HG03060 (cell line): ENCODE data around the gene TMEM203.

Source experiments
- ATAC-seq: cut with Tn5 transposase; IDR thresholded peaks from one replicate; pipeline ENCODE4 v1.9.1; 2021; ENCODE audit warnings: low read depth, moderate number of reproducible peaks; ENCODE audit not compliant: unreplicated experiment

The TMEM203 gene

GRCh38 chr9:137219757-137220316 is 14.4 kb upstream of the TMEM203 start:
- no peak for ATAC-seq

- ATAC-seq, result no peak
Measured at GRCh38 chr9:137218754-137219271, 13.4 kb upstream of the TMEM203 start.

DNA sequence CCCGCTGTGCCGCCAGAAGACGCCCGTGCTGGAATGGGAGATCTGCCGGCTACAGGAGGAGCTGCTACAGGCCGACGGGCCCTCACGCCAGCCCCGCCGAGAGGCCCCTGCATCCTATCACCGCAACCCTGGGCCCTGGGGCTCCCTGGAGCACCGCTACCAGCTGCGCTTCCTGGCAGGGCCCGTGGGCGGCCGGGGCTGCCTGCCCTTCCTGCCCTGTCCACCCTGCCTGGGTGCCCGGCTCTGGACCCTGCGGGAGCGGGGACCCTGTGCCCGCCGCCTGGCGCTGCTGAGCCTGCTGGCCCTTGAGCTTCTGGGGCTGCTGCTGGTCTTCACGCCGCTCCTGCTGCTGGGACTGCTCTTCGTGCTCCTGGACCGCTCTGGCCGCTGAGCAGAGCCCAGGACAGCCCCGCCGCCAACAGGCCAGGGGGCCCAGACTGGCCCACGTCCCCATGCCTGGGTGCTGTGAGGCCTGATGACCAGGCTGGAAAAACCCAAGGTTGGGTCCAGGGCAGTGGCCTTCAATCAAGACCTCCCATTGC is 12.8 kb upstream of the TMEM203 start:
- ATAC-seq, result no peak

- no peak for ATAC-seq
Measured at GRCh38 chr9:137217276-137218211, 12.1 kb upstream of the TMEM203 start.

- no peak for ATAC-seq
Measured at GRCh38 chr9:137216188-137216965, 10.9 kb upstream of the TMEM203 start.

DNA sequence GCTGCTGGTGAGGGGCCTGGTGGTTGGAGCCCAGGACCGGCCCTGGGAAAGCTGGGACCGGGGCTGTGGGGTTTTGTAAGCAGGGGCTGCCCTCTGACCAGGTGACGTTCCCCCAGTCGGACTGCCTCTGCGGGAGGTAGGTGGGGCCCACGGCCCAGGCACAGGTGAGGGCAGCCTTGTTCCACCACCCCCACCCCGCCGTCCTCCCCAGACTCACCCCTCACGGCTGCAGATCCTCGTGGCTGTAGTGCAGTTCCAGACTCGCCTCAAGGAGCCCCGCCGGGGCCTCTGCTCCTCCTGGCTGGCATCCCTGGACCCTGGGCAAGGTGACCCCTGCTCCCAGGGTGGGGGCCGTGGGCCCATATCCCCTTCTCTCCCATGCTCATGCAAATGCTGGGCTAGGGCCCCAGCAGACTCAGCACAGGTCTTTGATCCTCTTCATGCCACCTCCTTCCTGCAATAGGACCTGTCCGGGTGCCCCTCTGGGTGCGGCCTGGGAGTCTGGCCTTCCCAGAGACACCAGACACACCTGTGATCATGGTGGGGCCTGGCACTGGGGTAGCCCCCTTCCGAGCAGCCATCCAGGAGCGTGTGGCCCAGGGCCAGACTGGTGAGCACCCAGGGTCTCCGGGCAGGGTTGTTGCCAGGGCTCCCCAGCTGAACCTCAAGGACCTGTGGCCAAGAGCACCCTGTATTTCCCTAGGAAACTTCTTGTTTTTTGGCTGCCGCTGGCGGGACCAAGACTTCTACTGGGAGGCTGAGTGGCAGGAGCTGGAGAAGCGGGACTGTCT is 9.9 kb upstream of the TMEM203 start:
- no peak for ATAC-seq

GRCh38 chr9:137214620-137215019 is 9.2 kb upstream of the TMEM203 start:
- ATAC-seq, result no peak

GRCh38 chr9:137213160-137214060 is 8.0 kb upstream of the TMEM203 start:
- ATAC-seq, result no peak

DNA sequence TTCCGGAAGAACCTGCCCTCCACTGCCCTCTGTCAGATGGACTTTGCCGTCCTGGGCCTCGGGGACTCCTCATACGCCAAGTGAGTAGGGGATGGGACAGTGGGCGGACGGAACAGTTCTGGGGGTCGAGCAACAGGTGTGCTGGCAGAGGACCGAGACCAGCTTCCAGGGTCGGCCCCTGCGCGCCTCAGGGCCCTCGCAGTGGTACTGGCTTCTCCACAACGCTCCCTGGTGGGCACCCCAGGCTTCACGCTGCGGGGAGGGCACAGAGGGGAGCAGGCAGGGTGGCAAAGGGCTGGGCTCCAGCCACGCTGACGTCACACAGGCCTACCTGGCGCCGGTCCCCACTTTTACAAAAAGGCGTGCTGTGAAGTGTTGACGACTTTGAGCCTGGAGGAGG is 7.1 kb upstream of the TMEM203 start:
- no peak for ATAC-seq

DNA sequence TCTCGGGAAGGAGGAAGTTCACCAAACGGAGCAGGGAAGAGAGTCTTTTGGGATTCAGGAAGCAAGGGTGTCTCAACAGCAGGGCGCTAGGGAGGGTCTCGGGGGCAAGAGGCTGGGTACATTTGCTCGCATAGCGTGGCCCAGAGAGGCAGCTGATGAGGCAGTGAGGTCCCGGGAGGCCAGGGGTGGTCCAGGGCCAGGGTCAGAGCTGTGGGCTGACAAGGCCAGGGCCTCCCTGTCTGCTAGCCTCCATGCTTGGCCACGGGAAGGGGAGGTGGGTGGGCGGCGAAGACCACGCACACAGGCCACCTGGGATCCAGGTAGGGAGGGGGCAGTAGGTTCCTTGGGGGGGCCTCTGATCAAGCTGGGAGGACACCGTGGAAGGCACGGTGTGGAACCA is 6.1 kb upstream of the TMEM203 start:
- no peak for ATAC-seq

- ATAC-seq, result no peak
Measured at GRCh38 chr9:137206602-137207001, 1.2 kb upstream of the TMEM203 start.

GRCh38 chr9:137204731-137205125 is 720 bp downstream of the TMEM203 start:
- no peak for ATAC-seq

- ATAC-seq, result no peak
Measured at GRCh38 chr9:137202966-137203365, 2.5 kb downstream of the TMEM203 start.

DNA sequence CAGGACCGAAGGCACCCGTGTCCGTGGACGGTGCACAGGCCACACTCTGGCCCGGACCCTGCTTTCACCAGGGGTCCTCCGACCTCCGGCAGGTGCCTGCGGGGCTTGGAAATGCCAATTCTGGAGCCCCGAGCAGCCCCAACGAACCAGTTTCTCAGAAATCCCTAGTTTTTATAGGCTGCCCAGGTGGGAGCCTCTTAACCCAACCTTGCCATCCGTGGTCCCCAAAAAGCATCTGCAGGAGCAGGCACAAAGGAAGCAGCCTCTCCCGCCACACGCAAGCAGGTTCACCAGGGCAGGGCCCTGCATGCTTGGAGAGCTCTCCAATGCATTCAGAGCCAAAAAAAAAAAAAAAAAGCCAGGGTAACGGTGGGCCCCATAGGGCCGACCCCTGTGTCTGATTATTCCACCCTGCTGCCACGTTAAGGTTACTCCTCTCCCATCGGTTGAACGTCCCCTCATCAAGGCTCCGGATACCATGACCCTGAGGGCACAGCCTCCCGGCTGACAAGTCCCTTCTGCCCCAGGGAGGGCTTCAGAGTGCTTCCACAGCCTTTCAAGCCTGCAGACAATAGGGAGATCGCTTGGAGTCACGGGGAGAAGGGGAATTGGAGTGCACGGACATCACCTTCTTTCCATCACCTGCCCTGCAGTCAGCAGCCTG is 4.1 kb downstream of the TMEM203 start:
- ATAC-seq, result no peak

DNA sequence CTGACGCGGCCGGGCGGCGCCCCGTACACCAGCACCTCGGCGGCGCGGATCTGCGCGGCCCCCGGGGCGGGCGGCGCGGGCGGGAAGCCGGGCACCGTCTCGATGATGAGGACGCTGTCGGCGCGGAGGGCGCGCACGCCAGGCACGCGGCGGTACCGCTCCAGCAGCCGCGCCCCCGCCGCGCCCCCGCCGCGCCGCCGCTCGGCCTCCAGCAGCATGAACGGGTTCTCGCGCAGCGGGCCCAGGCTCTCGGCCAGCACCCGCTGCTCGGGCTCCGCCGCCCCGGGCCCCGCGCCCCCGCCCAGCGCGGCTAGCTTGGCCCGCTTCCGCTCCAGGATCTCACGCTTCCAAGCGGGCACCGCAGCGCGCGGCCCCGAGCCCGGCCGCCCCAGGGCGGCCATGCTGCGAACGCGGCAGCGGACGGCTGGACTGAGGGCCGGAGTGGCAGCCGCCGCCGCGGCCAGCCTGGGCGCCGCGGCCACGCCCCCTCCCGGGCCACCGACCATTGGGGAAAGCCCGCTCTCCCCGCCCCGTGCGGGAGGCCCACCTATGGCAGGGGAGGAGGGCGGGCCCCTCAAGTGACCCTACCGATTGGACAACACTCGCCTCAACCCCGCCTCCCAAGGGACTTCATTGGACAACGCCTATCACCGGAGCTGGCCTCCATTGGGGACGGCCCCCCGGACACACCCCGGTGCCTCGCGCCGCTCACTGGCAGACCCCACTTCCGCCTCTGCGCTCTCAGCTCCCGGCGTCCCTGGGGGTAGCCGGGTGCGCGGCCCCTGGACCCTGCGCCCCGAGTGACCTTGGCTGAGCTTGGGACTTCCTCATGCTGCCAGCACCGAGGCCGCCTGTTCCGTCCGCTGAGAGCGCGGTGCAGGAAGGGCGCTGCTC is 4.9 kb downstream of the TMEM203 start, which contains the start of gene TPRN:
Gene TPRN, minus strand, starts transcription at position 431 of the 894 bp plus-strand sequence. Its CDS starts 30 bp downstream, at position 401.
- ATAC-seq, result peak; percentile 75

DNA sequence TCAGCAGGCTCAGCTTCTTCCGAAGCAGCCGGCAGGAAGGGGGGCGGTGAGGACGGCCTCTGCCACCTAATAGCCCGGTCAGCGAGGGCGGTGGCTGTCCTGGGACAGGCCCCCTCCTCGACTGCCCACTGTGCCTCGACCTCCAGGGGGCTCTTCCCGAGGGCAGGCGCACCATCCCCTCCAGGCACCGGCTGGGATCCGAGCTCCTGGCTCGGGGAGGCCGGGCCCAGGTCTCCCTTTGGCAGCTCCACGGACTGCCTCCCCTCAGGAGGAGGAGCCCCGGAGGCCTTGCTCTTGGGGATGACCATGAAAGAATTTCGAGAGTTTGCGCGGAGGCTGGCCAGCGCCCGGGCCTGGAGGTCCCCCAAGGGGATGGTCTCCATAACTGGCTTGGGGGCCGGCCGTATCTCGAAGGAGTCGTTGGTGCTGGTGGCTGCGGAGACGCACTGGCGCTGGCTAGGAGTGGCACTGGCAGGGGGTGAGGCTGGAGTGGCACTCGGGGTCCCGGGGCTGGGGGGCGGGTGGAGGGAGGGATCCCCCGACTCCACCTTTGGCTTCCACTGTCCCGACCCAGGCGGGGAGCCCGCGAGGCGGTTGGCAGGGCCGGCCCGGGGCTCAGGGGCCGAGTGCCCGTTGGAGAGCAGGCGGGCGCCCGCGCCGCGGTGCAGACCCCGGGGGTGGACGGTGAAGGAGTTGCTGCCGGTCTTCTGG is 5.9 kb downstream of the TMEM203 start:
- ATAC-seq, result no peak

- ATAC-seq, result no peak
Measured at GRCh38 chr9:137198902-137199283, 6.6 kb downstream of the TMEM203 start.
